Umbilical cord (tissue), 2 donors: ENCODE data around the gene RRAGC. TPM values are rescaled to one million over a fixed set of nuclear protein-coding genes. Genes with fewer than 3 reads are reported as not detected.
"Not testable (repeated sequence)": the region's sequence is repeated elsewhere in the genome, so short reads cannot be mapped to it uniquely, and the experiment has no call there.

ENCODE experiments used
- DNase-seq: peaks from one replicate; pipeline ENCODE4 v3.0.0-alpha.2; 2015; ENCODE audit warnings: low spot score
- total RNA-seq: library from RNA; depleted of rRNA; stranded (reverse); fragments of >200 nt; gene quantifications from one replicate; pipeline ENCODE4 v1.2.3, GENCODE V29; 2014; ENCODE audit warnings: low replicate concordance; ENCODE audit not compliant: insufficient read depth

RRAGC gene
- total RNA-seq, 1 donor from 2014 or later: 14.7 TPM

GRCh38 chr1:38817267-38818174 is 42.1 kb downstream of the RRAGC start:
- DNase-seq: no peak

- peak; percentile 15 for DNase-seq
These were observed 43.5 kb downstream of the RRAGC start for GRCh38 chr1:38815903-38816627.

- no peak for DNase-seq
These were observed 44.5 kb downstream of the RRAGC start for GRCh38 chr1:38814984-38815464.

GRCh38 chr1:38814444-38814983 is 45.1 kb downstream of the RRAGC start:
- DNase-seq: no peak

- DNase-seq: no peak
These were observed 46.6 kb downstream of the RRAGC start for GRCh38 chr1:38812981-38813380.

- DNase-seq: not testable (repeated sequence)
These were observed 48.1 kb downstream of the RRAGC start for GRCh38 chr1:38811466-38811865.

GRCh38 chr1:38806090-38806489 is 53.5 kb downstream of the RRAGC start:
- no peak for DNase-seq

GRCh38 chr1:38805036-38805435 is 54.5 kb downstream of the RRAGC start:
- no peak for DNase-seq

- DNase-seq: no peak
These were observed 55.3 kb downstream of the RRAGC start for GRCh38 chr1:38804062-38804886.

GRCh38 chr1:38803647-38804046 is 55.9 kb downstream of the RRAGC start:
- no peak for DNase-seq

- no peak for DNase-seq
These were observed 58.6 kb downstream of the RRAGC start for GRCh38 chr1:38800720-38801671.

GRCh38 chr1:38793299-38793698 is 66.3 kb downstream of the RRAGC start:
- DNase-seq: no peak

GRCh38 chr1:38791892-38792291 is 67.7 kb downstream of the RRAGC start:
- no peak for DNase-seq

- DNase-seq: no peak
These were observed 68.4 kb downstream of the RRAGC start for GRCh38 chr1:38791164-38791515.

- no peak for DNase-seq
These were observed 69.0 kb downstream of the RRAGC start for GRCh38 chr1:38790422-38791163.

GRCh38 chr1:38789498-38790169 is 69.9 kb downstream of the RRAGC start:
- peak; percentile 10 for DNase-seq

- DNase-seq: no peak
These were observed 70.9 kb downstream of the RRAGC start for GRCh38 chr1:38788341-38789336.
